MM.1S (cell line): ENCODE data around the gene IGFBP5.

Source experiments
- CTCF ChIP-seq: fragments of 300-600 bp; sonication (generic); IDR thresholded peaks from 2 replicates; pipeline ENCODE4 v1.5.1; 2016; ENCODE audit warnings: antibody characterized with exemption, low read length, mixed read lengths
- EZH2 ChIP-seq: fragments of 300-600 bp; sonication (generic); optimal IDR thresholded peaks from 2 replicates; pipeline ENCODE3; 2017; ENCODE audit warnings: low read depth, mild to moderate bottlenecking, antibody characterized with exemption, low read length, mixed read lengths
- EZH2phosphoT487 ChIP-seq: fragments of 300-600 bp; sonication (generic); IDR thresholded peaks from 2 replicates; pipeline ENCODE4 v1.6.1; 2018; ENCODE audit warnings: antibody characterized with exemption, low read length

DNA sequence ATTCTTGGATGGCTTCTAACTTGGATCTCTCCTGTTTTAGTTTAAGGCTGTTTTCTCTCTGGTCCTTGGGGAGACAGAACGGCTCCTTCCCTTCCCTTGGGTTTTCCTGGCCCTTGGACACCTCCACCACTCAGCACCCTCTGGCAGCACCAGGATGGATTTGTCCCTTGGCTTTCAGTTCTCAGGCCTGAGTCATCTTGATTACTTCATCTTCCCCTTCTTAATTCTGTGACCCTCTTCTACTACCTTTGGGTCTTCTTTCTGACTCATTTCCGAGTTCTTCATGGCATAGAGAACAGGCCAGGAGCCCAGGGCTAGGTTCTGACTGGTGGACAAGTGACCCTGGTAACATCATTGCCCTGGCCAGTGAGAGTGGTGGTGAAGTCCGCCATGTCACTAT, 47.2 kb downstream of the IGFBP5 start:
- TF ChIP-seq CTCF (no peak), EZH2 (no peak), EZH2phosphoT487 (no peak)
